BLaER1 (cell line): ENCODE measurements around the gene HIVEP2.

Source experiments
- H3K27ac ChIP-seq: shearing (Covaris generic); formaldehyde crosslinking; 2 replicates; pipeline ENCODE4 v1.8.1; 2022
- H3K27me3 ChIP-seq: shearing (Covaris generic); formaldehyde crosslinking; 2 replicates; pipeline ENCODE4 v1.8.1; 2022
- H3K36me3 ChIP-seq: shearing (Covaris generic); formaldehyde crosslinking; 2 replicates; pipeline ENCODE4 v1.8.1; 2022
- H3K4me1 ChIP-seq: shearing (Covaris generic); formaldehyde crosslinking; 2 replicates; pipeline ENCODE4 v1.8.1; 2022
- H3K4me2 ChIP-seq: shearing (Covaris generic); formaldehyde crosslinking; 2 replicates; pipeline ENCODE4 v1.8.1; 2022
- H3K4me3 ChIP-seq: shearing (Covaris generic); formaldehyde crosslinking; 2 replicates; pipeline ENCODE4 v1.8.1; 2022
- H3K9ac ChIP-seq: shearing (Covaris generic); formaldehyde crosslinking; 2 replicates; pipeline ENCODE4 v1.8.1; 2022
- H3K9me3 ChIP-seq: shearing (Covaris generic); formaldehyde crosslinking; 2 replicates; pipeline ENCODE4 v1.8.1; 2022
- H4K20me1 ChIP-seq: shearing (Covaris generic); formaldehyde crosslinking; 2 replicates; pipeline ENCODE4 v1.8.1; 2022
- Cebpa-rat ChIP-seq: shearing (Covaris generic); IDR thresholded peaks from 2 replicates; pipeline ENCODE4 v1.8.1; 2022

Gene HIVEP2

GRCh38 chr6:142945446-142946180 is 637 bp upstream of the HIVEP2 start:
- H4K20me1 ChIP-seq = peaks cover 9% of the 10 kb centered on the region; the same call in 1 of the 2 replicates
- H3K27me3 ChIP-seq = no peaks in the 10 kb centered on the region
- peaks cover 41% of the 10 kb centered on the region for H3K4me1 ChIP-seq
- H3K4me3 ChIP-seq = peak overlapping the region; percentile 94
- TF ChIP-seq Cebpa-rat = no peak
- H3K9ac ChIP-seq = peak overlapping the region; percentile 97
- H3K4me2 ChIP-seq = peak overlapping the region; percentile 87
- H3K9me3 ChIP-seq = no peaks in the 10 kb centered on the region
- H3K36me3 ChIP-seq = no peaks in the 10 kb centered on the region
- H3K27ac ChIP-seq = peak overlapping the region; percentile 99

GRCh38 chr6:142944124-142945048 is 590 bp downstream of the HIVEP2 start:
- peaks cover 53% of the 10 kb centered on the region for H3K4me1 ChIP-seq
- H3K9ac ChIP-seq = peak overlapping the region; percentile 97
- H3K9me3 ChIP-seq = no peaks in the 10 kb centered on the region
- no peaks in the 10 kb centered on the region for H3K36me3 ChIP-seq
- H3K27ac ChIP-seq = peak overlapping the region; percentile 99
- peak overlapping the region; percentile 87 for H3K4me2 ChIP-seq
- peak overlapping the region; percentile 94 for H3K4me3 ChIP-seq
- TF ChIP-seq Cebpa-rat = no peak
- H3K27me3 ChIP-seq = no peaks in the 10 kb centered on the region
- peaks cover 9% of the 10 kb centered on the region; the same call in 1 of the 2 replicates for H4K20me1 ChIP-seq

GRCh38 chr6:142943711-142944123 is 1.3 kb downstream of the HIVEP2 start:
- Histone ChIP-seq H4K20me1 (peaks cover 9% of the 10 kb centered on the region; the same call in 1 of the 2 replicates), H3K27me3 (no peaks in the 10 kb centered on the region), H3K27ac (peak overlapping the region; percentile 99), H3K4me2 (peak overlapping the region; percentile 87), H3K4me1 (peaks cover 60% of the 10 kb centered on the region), H3K36me3 (no peaks in the 10 kb centered on the region), H3K9me3 (no peaks in the 10 kb centered on the region), H3K9ac (peak overlapping the region; percentile 97), H3K4me3 (peak overlapping the region; percentile 94)
- no peak for TF ChIP-seq Cebpa-rat

- H3K4me3 ChIP-seq = peak overlapping the region; percentile 94
- H3K36me3 ChIP-seq = 0 out of 2 replicates have a peak, but pooled peaks cover under 1% of the 10 kb centered on the region
- H3K27me3 ChIP-seq = no peaks in the 10 kb centered on the region
- peak overlapping the region; percentile 99 for H3K27ac ChIP-seq
- H3K9me3 ChIP-seq = no peaks in the 10 kb centered on the region
- H3K4me2 ChIP-seq = peak overlapping the region; percentile 87
- H4K20me1 ChIP-seq = peaks cover 9% of the 10 kb centered on the region; the same call in 1 of the 2 replicates
- peak overlapping the region; percentile 97; the same call in 1 of the 2 replicates for H3K9ac ChIP-seq
- no peak for TF ChIP-seq Cebpa-rat
- H3K4me1 ChIP-seq = peaks cover 63% of the 10 kb centered on the region
Measured at GRCh38 chr6:142942805-142943227, 2.2 kb downstream of the HIVEP2 start.

- H3K27me3 ChIP-seq = no peaks in the 10 kb centered on the region
- no peak overlapping the region for H3K4me3 ChIP-seq
- no peak for TF ChIP-seq Cebpa-rat
- peaks cover 67% of the 10 kb centered on the region for H3K4me1 ChIP-seq
- H3K9me3 ChIP-seq = no peaks in the 10 kb centered on the region
- H3K4me2 ChIP-seq = peak overlapping the region; percentile 87
- no peak overlapping the region for H3K9ac ChIP-seq
- H3K27ac ChIP-seq = no peak overlapping the region
- 0 out of 2 replicates have a peak, but pooled peaks cover 7% of the 10 kb centered on the region for H3K36me3 ChIP-seq
- peaks cover 9% of the 10 kb centered on the region; the same call in 1 of the 2 replicates for H4K20me1 ChIP-seq
Measured at GRCh38 chr6:142942238-142942637, 2.7 kb downstream of the HIVEP2 start.

GRCh38 chr6:142941018-142941417 is 4.0 kb downstream of the HIVEP2 start:
- peaks cover 9% of the 10 kb centered on the region; the same call in 1 of the 2 replicates for H4K20me1 ChIP-seq
- H3K4me1 ChIP-seq = peaks cover 79% of the 10 kb centered on the region
- no peak for TF ChIP-seq Cebpa-rat
- H3K9ac ChIP-seq = no peak overlapping the region
- no peaks in the 10 kb centered on the region for H3K9me3 ChIP-seq
- peak overlapping the region; percentile 87 for H3K4me2 ChIP-seq
- no peak overlapping the region for H3K4me3 ChIP-seq
- H3K27me3 ChIP-seq = no peaks in the 10 kb centered on the region
- 0 out of 2 replicates have a peak overlapping the region, but pooled peaks have one; percentile 1 for H3K27ac ChIP-seq
- 0 out of 2 replicates have a peak, but pooled peaks cover 7% of the 10 kb centered on the region for H3K36me3 ChIP-seq

- no peak for TF ChIP-seq Cebpa-rat
- Histone ChIP-seq H3K36me3 (0 out of 2 replicates have a peak, but pooled peaks cover 7% of the 10 kb centered on the region), H3K27ac (peak overlapping the region; percentile 32; the same call in 1 of the 2 replicates), H3K4me1 (peaks cover 84% of the 10 kb centered on the region), H3K9me3 (no peaks in the 10 kb centered on the region), H3K4me3 (no peak overlapping the region), H3K9ac (no peak overlapping the region), H3K4me2 (peak overlapping the region; percentile 66), H4K20me1 (peaks cover 9% of the 10 kb centered on the region; the same call in 1 of the 2 replicates), H3K27me3 (no peaks in the 10 kb centered on the region)
Measured at GRCh38 chr6:142940487-142940886, 4.5 kb downstream of the HIVEP2 start.

- TF ChIP-seq Cebpa-rat = no peak
- peaks cover 100% of the 10 kb centered on the region for H3K4me1 ChIP-seq
- H3K36me3 ChIP-seq = 0 out of 2 replicates have a peak, but pooled peaks cover 7% of the 10 kb centered on the region
- H3K9me3 ChIP-seq = no peaks in the 10 kb centered on the region
- H3K27ac ChIP-seq = no peak overlapping the region
- H3K4me2 ChIP-seq = peak overlapping the region; percentile 66
- H4K20me1 ChIP-seq = peaks cover 9% of the 10 kb centered on the region; the same call in 1 of the 2 replicates
- no peak overlapping the region for H3K9ac ChIP-seq
- no peak overlapping the region for H3K4me3 ChIP-seq
- no peaks in the 10 kb centered on the region for H3K27me3 ChIP-seq
Measured at GRCh38 chr6:142938510-142938909, 6.5 kb downstream of the HIVEP2 start.

GRCh38 chr6:142937986-142938385 is 7.0 kb downstream of the HIVEP2 start:
- Histone ChIP-seq H4K20me1 (peaks cover 9% of the 10 kb centered on the region; the same call in 1 of the 2 replicates), H3K9ac (no peak overlapping the region), H3K4me2 (peak overlapping the region; percentile 66), H3K27ac (no peak overlapping the region), H3K36me3 (0 out of 2 replicates have a peak, but pooled peaks cover 7% of the 10 kb centered on the region), H3K9me3 (no peaks in the 10 kb centered on the region), H3K27me3 (no peaks in the 10 kb centered on the region), H3K4me1 (peaks cover 100% of the 10 kb centered on the region), H3K4me3 (no peak overlapping the region)
- TF ChIP-seq Cebpa-rat = no peak
